ENCODE results near the gene PLA2G2A. TPM values are rescaled to one million over a fixed set of nuclear protein-coding genes. Genes with fewer than 3 reads are reported as not detected.

The PLA2G2A gene
- total RNA-seq, 1 experiment from 2014 or later: 7.1 TPM

GRCh38 chr1:19967808-19968207, 11.6 kb downstream of the PLA2G2A start:
- no peaks in the 10 kb centered on the region for H4K20me1 ChIP-seq (ENCODE audit: control insufficient read depth, insufficient read depth, insufficient read length)
- Mint-ChIP-seq H3K27ac (no peak overlapping the region), H3K9me3 (peaks cover 3 to 19% of the 10 kb centered on the region in 2 experiments; a peak in 4 of 5 replicates), H3K27me3 (ENCODE audit: low read depth) (peaks cover 11% of the 10 kb centered on the region), H3K4me3 (no peak overlapping the region), H3K36me3 (ENCODE audit: insufficient read depth in 1 of 3, low read depth in 3 of 3) (peaks cover 0 to 7% (median 4%) of the 10 kb centered on the region in 3 experiments; a peak in 4 of 7 replicates), H3K4me1 (no peaks in the 10 kb centered on the region)
- no peaks in the 10 kb centered on the region; the same call in 1 of the 2 replicates for H3K27me3 ChIP-seq (ENCODE audit: insufficient read depth, low read length)
- no peak overlapping the region for H2BK120ac ChIP-seq (ENCODE audit: low read depth, low read length, poor library complexity, severe bottlenecking)
- no peak overlapping the region for H4K8ac ChIP-seq (replicated peaks; ENCODE audit: insufficient read length, low read depth, low read length)
- no peaks in the 10 kb centered on the region for H3K4me1 ChIP-seq (ENCODE audit: insufficient read depth, low read length)
- H2BK5ac ChIP-seq (ENCODE audit: insufficient read length, low read length): no peak overlapping the region
- no peaks in the 10 kb centered on the region for H3K79me2 ChIP-seq (ENCODE audit: insufficient read depth, low read length)
- H3T11ph ChIP-seq (ENCODE audit: low read length): no peak overlapping the region
- H4K5ac ChIP-seq (ENCODE audit: insufficient read length, low read depth, low read length): no peak overlapping the region
- no peak overlapping the region for H3K56ac ChIP-seq (ENCODE audit: insufficient read length, low read depth, low read length)
- no peak overlapping the region for H3K23ac ChIP-seq (ENCODE audit: insufficient read length, low read depth, low read length)
- H2AFZ ChIP-seq (ENCODE audit: low read length): no peak overlapping the region
- no peak overlapping the region for H3K18ac ChIP-seq (ENCODE audit: insufficient read length, low read depth, low read length)
- H3K27ac ChIP-seq (ENCODE audit: insufficient read length, low read depth, low read length): no peak overlapping the region
- H3K9ac ChIP-seq (ENCODE audit: extremely low read depth, insufficient read length, low read length): no peak overlapping the region
- DNase-seq: no peak
- no peak overlapping the region for H4K91ac ChIP-seq (ENCODE audit: insufficient read length, low read depth, low read length)
- H3K4me2 ChIP-seq (ENCODE audit: insufficient read depth, insufficient read length, low read length): no peak overlapping the region
- H3K79me1 ChIP-seq (ENCODE audit: insufficient read depth, low read depth, low read length, poor library complexity, severe bottlenecking): no peaks in the 10 kb centered on the region
- no peak overlapping the region for H3K14ac ChIP-seq (ENCODE audit: insufficient read depth, low read length)
- TF ChIP-seq CTCF (conservative IDR thresholded peaks at IDR 0.05): no peak
- no peaks in the 10 kb centered on the region for H3K9me3 ChIP-seq (ENCODE audit: control insufficient read depth, low read depth, low read length)
- no peak overlapping the region for H2AK5ac ChIP-seq (ENCODE audit: insufficient read length, low read length)
- H2BK15ac ChIP-seq (ENCODE audit: low read depth, low read length): no peak overlapping the region
- no peak overlapping the region for H3K4ac ChIP-seq (ENCODE audit: low read depth, low read length)
- no CpG with 5 or more reads among the region's 9 CpGs for WGBS (ENCODE audit: extremely low coverage, insufficient read length, low lambda C conversion rate)
- H3K23me2 ChIP-seq (ENCODE audit: insufficient read length, low read depth, low read length, poor library complexity, severe bottlenecking): no peaks in the 10 kb centered on the region
- no peak overlapping the region for H2BK12ac ChIP-seq (ENCODE audit: insufficient read length, low read depth, low read length)
- H2BK20ac ChIP-seq (ENCODE audit: low read depth, low read length, poor library complexity, severe bottlenecking): no peak overlapping the region

All from H9 (cell line).